ENCODE measurements around the gene HOOK1.
"Not testable (repeated sequence)": the region's sequence is repeated elsewhere in the genome, so short reads cannot be mapped to it uniquely, and the experiment has no call there.

Gene HOOK1

DNA sequence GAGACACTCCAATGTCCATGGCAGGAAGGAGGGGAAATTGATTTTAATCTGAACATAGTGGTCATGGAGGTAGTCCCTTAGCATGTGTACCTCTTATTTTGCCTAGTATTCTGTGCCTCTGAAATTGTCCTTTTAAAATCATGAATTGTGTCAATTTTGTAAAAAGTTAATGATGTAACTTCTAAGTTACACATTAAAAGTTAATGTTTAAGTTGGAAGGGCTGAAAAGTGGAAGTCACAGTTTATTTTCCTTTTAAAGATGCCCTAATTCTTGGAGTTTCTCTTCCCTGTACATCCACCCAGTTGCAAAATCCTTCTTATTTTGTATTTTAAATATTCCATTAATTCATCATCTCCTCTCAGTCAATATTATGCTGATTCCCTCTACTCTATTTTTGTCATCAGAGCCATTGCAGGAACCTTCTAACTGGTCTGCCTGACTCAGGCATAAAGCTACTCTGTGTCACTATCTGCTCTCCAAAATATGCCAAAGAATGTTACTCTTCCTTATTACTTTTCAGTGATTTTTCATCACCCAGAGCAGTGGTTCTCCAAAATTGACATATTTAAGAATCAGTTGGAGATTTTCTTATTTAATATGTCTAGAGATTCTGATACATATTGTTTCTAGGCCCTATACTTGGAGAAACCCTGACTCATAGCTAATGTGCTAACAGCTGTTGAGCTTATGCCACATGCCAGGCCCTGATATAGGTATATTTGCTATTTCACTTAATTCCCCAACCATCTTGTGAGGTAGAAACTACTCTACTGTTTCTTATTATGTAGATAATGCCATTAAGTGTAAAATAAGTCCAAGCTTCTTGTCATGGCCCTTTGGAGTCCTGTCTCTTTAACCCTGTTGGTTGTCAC is 5.1 kb downstream of the HOOK1 start:
- in situ Hi-C loops (cut with HindIII; ENCODE audit: low sequenced_read_pairs): no loop called here

DNA sequence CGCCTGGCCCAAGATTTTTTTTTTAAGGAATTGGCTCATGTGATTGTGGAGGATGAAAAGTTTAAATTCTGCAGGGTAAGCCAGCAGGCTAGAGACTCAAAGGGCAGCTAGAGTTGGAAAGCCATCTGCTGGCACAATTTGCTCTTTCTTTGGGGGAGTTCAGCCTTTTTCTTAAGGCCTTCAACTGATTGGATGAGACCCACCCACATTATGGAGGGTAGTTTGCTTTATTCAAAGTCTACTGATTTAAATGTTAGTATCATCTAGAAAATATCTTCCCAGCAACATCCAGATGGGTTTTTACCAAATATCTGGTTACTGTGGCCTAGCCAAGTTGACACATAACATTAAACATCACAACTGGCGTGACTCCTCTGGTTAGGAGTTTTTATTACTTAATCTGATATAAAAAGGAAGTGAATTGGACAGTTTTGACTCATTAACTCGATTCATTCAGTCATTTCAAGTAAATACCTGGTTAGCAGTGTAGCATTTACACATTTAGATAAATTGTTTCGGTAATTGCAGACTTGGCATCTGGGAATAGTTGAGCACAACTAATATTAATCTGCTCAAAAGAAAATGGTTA is 12.4 kb downstream of the HOOK1 start:
- in situ Hi-C loops (cut with HindIII; ENCODE audit: low sequenced_read_pairs): no loop called here

DNA sequence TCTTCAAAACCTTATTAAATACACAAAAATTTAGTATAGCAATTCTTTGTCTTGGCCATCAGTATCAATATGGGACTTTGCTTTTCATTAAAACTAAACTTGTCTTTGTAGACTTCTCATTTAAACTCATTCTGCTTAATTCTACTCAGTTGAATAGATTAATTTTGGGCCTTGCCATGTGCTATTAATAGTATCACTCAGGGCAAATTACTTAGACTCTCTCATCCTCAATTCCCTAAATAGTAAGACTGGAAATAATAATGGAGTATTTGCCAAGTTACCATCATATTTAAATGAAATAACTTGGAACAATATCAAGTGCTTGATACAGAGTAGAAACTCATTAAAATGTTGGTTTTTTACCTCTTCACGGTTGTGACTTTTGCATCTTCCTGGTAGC is 13.4 kb downstream of the HOOK1 start:
- in situ Hi-C loops (cut with HindIII; ENCODE audit: low sequenced_read_pairs): no loop called here

DNA sequence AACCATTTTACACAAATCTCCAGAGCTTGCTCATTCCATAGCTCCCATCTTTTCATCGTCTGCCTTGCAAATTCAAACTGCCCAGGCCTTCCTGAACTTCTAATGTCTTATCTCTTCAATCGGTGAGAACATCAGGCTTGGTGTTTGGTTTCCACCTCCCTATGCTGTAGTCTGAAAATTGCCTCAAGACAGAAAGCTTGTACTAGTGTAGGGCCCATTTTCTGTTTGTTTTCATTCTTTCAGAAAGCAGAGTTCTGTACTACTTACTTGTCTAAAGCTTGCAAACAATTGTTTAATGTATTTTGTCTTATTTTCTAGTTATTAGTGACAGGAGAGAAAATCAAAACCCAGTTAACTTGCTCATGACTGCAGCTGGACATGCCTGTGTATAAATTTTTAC is 16.8 kb downstream of the HOOK1 start:
- in situ Hi-C loops (cut with HindIII; ENCODE audit: low sequenced_read_pairs): no loop called here

DNA sequence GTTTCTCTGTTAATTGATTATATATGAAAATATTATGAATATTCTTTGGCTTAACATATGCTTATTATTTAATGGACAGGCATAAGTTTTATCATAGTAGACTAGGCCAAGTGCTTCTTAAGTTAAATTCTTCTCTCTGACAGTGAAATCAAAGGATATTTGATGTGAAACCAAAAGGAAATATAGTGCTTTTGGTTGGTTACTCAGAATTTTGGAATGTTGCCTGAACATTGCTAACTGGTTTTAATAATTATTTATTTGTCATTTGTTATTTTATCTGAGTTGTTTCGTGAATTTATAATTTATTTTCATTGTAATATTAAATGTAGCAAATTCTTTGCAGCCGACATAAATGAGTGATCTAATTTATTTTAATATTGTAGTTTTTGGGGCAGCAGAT is 18.3 kb downstream of the HOOK1 start:
- in situ Hi-C loops (cut with HindIII; ENCODE audit: low sequenced_read_pairs): no loop called here

DNA sequence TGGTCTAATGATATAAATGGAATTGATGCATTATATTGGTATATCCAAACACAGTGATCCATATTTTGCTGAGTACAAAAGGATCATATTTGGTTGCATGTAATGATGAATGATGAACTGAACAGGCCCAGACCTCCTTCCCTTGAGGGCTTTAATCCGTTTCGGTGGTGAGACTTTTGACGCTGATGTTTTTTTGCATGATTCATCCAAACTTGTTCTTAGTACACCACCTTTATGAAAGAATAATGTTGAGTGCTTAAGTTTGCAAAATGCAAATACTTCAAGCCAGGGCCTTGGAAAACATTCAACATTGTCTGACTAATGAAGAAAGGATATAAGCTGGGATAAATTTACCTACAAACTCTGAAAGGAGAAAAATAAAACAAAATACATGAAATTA is 19.2 kb downstream of the HOOK1 start:
- in situ Hi-C loops (cut with HindIII; ENCODE audit: low sequenced_read_pairs): no loop called here

DNA sequence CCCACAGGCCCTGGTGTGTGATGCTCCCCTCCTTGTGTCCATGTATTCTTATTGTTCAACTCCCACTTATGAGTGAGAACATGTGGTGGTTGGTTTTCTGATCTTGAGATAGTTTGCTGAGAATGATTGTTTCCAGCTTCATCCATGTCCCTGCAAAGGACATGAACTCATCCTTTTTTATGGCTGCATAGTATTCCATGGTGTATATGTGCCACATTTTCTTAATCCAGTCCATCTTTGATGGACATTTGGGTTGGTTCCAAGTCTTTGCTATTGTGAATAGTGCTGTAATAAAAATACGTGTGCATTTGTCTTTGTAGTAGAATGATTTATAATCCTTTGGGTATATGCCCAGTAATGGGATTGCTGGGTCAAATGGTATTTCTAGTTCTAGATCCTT is 23.1 kb downstream of the HOOK1 start:
- in situ Hi-C loops (cut with HindIII; ENCODE audit: low sequenced_read_pairs): not testable (repeated sequence)

DNA sequence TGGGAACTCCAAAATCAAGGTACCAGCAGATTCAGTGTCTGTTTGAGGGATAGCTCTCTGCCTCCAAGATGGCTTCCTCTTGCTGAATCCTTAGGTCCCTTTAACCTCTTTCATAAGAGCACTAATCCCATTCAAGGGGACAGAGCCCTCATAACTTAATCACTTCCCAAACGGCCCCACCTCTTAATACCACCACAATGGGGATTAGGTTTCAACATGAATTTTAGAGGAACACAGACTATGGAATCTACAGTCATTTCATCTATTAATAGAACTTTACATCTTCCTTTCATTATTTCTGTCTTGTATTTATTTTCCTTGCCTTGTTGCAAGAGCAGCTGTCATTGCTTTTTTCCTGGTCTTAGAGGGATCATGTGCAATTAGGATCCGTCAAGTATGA is 30.3 kb downstream of the HOOK1 start:
- in situ Hi-C loops (cut with HindIII; ENCODE audit: low sequenced_read_pairs): no loop called here

DNA sequence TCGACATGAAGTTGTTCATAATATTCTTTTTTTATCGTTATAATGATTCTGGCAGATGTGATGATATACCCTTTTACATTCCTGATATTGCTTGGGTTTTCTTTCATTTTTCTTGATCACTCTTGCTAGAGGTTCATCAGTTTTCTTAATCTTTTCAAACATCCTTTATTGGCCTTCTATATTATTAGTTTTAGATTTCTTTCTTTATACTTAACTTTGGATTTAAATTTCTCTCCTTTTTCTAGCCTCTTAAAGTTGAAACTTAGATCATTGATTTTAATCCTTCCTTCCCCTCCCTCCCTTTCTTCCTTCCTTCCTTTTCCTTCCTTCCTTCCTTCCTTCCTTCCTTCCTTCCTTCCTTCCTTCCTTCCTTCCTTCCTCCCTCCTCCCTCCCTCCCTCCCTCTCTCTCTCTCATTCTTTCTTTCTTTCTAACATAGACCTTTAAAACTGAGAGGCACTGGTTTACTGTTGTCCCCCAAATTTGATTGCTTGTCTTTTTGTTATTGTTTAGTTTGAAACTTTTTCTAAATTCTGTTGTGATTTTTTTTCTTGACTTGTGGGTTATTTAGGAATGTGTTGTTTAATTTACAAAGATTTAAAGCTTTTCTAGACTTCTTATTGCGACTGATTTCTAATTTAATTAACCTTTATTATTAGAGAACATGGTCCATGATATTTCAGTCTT is 31.6 kb downstream of the HOOK1 start:
- in situ Hi-C loops (cut with HindIII; ENCODE audit: low sequenced_read_pairs): no loop called here

DNA sequence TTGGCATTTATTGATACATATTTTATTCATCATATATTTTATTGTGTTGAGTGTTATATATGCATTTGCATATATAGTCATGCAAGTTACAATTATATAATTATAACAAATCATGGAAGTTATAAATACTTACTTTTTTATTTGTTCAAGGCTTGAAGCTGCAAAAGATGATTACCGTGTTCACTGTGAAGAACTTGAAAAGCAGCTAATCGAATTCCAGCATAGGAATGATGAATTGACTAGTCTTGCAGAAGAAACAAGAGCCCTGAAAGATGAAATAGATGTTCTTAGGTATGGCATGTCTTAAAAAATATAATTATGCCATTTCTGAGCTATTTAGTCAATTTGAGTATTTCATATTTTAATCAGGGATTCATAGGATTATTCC is 32.1 kb downstream of the HOOK1 start:
- in situ Hi-C loops (cut with HindIII; ENCODE audit: low sequenced_read_pairs): no loop called here

DNA sequence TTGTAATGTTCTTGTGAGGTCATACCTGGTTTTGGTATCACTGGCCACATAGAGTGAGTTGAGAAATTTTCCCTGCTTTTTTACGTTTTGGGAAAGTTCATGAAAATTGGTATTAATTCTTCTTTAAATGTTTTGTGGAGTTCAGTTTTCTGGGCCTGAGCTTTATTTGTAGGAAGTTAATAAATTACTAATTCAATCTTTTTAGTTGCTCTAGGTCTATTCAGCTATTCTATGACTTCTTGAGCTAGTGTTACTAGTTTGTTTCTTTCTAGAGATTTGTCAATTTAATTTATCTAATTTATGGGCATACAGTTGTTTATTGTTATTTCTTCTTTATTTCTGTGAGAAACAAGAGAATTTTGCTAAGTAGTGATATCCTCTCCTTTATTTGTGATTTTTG is 37.4 kb downstream of the HOOK1 start:
- in situ Hi-C loops (cut with HindIII; ENCODE audit: low sequenced_read_pairs): no loop called here

DNA sequence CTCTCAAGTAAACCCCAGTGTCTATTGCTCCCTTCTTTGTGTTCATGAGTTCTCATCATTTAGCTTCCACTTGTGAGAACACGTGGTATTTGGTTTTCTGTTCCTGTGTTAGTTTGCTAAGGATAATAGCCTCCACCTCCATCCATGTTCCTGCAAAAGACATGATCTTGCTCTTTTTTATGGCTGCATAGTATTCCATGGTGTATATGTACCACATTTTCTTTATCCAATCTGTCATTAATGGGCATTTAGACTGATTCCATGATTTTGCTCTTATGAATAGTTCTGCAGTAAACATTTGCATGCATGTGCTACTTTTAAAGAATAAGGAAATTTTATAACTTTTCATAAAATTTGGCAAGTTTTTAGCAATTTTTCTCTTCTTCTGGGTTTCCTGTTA is 40.5 kb downstream of the HOOK1 start:
- in situ Hi-C loops (cut with HindIII; ENCODE audit: low sequenced_read_pairs): not testable (repeated sequence)

DNA sequence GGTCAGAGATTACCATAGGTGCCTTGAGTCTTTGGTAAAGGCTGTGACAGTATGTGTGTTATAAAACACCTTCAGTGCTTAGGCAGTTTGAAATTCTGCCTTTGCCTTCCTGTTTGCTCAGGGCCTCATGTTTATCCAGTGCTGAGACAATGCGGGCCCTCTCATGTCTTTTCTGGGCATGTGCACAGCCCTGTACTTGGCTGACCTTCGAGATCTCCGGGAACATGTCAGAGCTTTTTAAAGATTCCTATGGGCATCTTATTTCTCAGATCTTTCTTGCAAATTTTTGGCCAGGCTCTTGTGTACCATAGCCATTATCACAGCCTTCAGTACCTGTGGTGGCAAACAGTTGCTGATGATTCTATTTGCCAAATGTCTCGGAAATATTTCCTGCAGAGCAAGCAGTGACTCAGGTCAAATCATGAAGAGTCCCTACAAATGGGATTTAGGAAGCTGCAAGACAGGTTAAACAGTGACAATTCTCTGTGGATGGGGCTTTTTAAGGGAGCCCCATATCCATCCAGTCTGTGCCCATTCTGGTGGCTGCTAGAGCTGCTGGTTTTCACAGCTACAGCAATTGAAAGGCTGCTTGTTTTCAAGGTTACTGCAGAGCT is 42.1 kb downstream of the HOOK1 start:
- in situ Hi-C loops (cut with HindIII; ENCODE audit: low sequenced_read_pairs): no loop called here

DNA sequence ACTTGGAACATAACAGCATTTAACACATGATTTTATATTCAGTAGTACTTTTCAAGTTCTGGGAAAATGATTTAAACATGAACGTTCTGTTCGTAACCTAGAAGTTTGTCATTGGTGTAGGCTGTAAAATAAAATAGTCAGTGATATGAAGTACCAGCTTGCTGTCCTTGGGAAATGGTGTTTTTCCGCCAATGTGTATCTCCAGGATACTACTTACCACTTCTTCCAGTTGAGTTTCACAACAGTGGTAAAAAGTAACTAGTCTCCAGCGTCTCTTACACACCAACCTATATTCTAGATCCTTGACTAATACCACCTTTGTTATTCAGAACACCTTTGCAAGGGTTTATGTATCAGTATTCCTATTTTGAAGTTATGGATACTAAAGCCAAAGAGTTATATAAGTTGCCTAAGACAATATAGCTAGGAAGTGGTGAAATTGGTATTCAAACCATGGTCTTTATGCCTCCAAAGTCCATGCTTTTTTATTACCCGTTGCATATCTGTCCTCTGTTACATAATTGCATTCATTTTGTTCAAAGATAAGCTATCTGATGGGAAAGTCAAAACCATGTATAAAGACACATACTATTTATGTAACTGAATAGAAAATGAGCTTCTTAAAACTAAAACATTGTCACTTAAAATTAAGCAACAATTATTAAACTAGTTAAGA is 43.1 kb downstream of the HOOK1 start:
- in situ Hi-C loops (cut with HindIII; ENCODE audit: low sequenced_read_pairs): no loop called here

DNA sequence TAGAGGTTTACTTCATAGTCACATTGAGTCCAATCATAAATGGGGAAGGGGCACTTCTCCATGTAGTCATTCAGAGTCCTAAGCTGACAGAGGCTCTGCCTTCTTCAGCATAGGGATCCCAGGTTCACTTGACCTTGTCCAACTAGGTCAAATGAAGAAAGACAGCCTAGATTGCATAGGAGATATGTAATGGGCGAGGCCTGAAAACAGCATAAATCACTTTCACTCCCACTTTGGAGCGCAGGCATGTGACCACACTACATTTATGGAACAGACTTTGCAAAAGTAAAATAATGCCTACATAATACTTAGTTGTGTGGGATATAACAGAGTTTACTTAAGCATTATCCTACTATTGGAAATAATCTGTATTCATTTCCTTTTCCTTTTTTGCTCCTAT is 51.7 kb downstream of the HOOK1 start:
- in situ Hi-C loops (cut with HindIII; ENCODE audit: low sequenced_read_pairs): no loop called here

DNA sequence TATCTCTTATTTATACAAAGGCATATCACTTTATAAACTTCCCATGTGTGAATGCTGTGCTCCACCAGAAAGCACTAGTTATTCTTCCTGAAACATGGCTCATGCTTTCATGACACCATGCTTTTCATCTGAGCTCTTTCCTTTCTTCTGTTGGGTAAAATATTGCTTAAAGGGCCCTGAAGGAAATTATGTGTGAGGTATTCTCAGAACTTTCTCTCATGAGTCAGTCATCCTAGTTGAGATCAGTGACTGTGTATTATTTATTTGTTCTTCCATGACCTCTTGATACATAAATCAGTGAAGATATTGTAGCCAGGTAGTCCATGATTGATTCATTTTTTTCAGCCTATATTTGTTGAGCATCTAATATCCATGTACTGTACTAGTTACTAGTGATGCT is 57.0 kb downstream of the HOOK1 start:
- in situ Hi-C loops (cut with HindIII; ENCODE audit: low sequenced_read_pairs): no loop called here

DNA sequence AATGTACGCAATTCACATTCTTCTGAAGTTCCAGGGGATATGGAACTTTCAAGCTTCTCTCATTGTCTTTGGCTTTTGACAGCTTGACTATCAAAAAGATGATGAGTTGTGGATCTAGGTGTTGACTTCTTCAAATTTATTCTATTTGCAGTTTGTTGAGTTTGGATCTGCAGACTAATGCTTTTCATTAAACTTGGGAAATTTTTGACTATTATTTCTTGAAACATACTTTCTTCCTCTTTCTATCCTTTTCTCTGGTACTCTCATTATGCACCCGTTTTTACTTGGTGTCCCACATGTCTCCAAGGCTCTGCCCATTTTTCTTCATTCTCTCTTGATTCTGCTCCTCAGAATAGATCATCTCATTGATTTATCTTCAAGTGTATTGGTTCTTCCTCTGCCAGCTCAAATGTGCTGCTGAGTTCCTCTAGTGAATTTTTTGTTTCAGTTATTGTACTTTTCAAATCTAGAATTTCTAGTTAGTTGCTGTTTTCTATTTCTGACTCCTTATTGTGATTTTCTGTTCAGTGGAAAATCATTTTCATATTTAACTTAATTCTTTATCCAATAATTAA is 62.4 kb downstream of the HOOK1 start:
- in situ Hi-C loops (cut with HindIII; ENCODE audit: low sequenced_read_pairs): no loop called here

DNA sequence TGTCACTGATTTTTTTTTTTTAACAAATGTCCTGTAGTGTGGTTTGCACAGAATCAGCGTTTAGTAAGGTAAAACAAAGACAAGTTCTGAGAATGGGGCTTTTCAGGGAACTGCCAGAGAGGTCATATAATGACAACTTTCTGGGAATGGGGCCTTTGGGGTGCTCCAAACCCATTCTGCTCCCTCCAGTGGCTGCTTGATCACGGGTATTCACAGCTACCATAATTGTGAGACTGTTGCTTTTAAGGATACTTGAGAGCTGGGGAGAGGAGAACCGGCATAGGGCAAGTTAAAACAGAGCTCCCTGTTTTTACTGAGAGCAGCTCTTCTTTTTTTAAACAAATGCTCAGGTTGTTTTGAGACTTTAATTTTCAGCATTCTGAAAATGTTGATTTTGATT is 63.6 kb downstream of the HOOK1 start:
- in situ Hi-C loops (cut with HindIII; ENCODE audit: low sequenced_read_pairs): no loop called here

DNA sequence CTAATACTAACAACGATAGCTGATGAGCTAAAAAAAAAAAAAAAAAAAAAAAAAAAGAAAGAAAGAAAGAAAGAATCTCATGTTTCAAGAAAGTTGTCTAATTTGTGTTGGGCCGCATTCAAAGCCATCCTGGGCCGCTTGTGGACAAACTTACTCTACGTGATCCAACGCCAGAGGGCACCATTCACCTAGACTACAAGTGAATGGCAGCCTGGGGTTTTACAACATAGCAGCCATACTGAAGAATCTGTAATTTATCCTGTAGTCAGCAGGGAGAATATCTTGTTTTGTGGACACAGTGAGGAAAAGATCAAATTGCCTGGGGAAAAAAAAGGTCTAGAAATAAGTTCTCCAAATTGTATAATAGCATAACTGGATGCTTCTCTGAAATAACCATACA is 64.8 kb downstream of the HOOK1 start:
- in situ Hi-C loops (cut with HindIII; ENCODE audit: low sequenced_read_pairs): no loop called here

DNA sequence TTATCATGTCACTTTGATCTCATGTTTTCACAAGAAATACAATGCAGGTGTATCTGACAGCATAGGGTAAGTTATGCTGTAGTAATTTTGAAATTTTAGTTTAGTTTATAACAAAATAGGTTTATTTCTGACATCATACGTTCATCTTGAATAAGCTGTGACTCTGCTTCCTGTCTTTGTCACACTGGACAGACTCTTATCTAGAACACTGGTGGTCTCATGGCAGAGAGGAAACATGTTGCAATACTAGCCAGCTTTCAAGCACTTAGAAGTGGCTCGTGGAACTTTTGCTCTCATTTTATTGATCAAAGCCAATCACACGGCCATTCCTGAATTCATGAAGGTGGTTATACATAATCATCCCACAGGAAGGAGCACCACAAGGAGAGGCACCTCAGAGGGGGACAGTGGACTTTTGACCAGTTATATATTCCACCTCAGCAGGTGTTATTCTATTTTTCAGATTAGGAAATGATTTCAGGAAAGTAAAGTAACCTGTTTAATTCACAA is 65.3 kb downstream of the HOOK1 start:
- in situ Hi-C loops (cut with HindIII; ENCODE audit: low sequenced_read_pairs): no loop called here

DNA sequence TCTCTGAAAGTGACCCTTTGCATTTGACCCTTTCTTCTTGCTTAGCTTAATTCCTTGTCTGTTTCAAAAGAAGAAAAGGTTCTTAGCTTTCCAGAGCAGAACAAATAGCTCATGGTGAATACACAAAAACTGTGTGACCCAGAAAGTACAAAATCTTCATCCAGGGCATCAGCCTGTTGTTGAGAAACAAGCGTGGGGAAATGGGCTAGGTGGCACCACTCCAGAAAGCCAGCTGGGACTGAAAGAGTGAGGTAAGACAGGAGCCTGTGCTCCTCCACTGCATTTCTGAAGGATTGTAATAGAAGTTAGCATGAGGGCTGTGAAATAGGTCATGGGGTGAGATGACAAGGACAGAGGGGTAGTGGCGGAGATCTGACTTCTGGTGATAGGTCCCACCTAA is 66.0 kb downstream of the HOOK1 start:
- in situ Hi-C loops (cut with HindIII; ENCODE audit: low sequenced_read_pairs): no loop called here
